HepG2 (cell line): Measurements from ENCODE around the gene SERPINA3. TPM values are rescaled to one million over a fixed set of nuclear protein-coding genes. Genes with fewer than 3 reads are reported as not detected.

Experiments used
- CHD4 ChIP-seq: fragments of 200-600 bp; sonication (generic); IDR thresholded peaks from 2 replicates; pipeline ENCODE4 v1.7.0; 2017; ENCODE audit warnings: mild to moderate bottlenecking, low read length, borderline replicate concordance
- HNF4A ChIP-seq: sonication (generic); formaldehyde crosslinking; IDR thresholded peaks from 2 replicates; pipeline ENCODE4 v1.4.0; 2020; ENCODE audit warnings: missing genetic modification reagents
- KDM4B ChIP-seq: sonication (generic); formaldehyde crosslinking; IDR thresholded peaks from 2 replicates; pipeline ENCODE4 v1.4.0; 2020; ENCODE audit warnings: missing genetic modification reagents
- MIER3 ChIP-seq: IDR thresholded peaks from 2 replicates; pipeline ENCODE4 v1.6.1; 2016; ENCODE audit warnings: missing compliant biosample characterization, borderline replicate concordance
- RAD21 ChIP-seq: fragments of 450-650 bp; formaldehyde crosslinking; IDR thresholded peaks from 2 replicates; pipeline ENCODE4 v1.5.0; 2020; ENCODE audit warnings: mild to moderate bottlenecking
- SP5 ChIP-seq: IDR thresholded peaks from 2 replicates; pipeline ENCODE4 v1.6.1; 2016; ENCODE audit warnings: low read depth, borderline replicate concordance
- ZFP36L1 ChIP-seq: sonication (generic); formaldehyde crosslinking; IDR thresholded peaks from 2 replicates; pipeline ENCODE4 v1.8.0; 2022; ENCODE audit warnings: mild to moderate bottlenecking, missing genetic modification reagents, moderate library complexity
- ZFX ChIP-seq: sonication (generic); formaldehyde crosslinking; IDR thresholded peaks from 2 replicates; pipeline ENCODE4 v1.4.0; 2020; ENCODE audit warnings: mild to moderate bottlenecking, low read depth, missing genetic modification reagents, moderate library complexity
- ZFY ChIP-seq: sonication (generic); formaldehyde crosslinking; IDR thresholded peaks from 2 replicates; pipeline ENCODE4 v1.4.0; 2020; ENCODE audit warnings: missing genetic modification reagents
- ZKSCAN5 ChIP-seq: sonication (generic); formaldehyde crosslinking; IDR thresholded peaks from 2 replicates; pipeline ENCODE4 v1.5.1; 2020; ENCODE audit warnings: mild to moderate bottlenecking, missing genetic modification reagents
- ZNF34 ChIP-seq: sonication (generic); formaldehyde crosslinking; IDR thresholded peaks from 2 replicates; pipeline ENCODE4 v1.4.0; 2020; ENCODE audit warnings: mild to moderate bottlenecking, missing genetic modification reagents, borderline replicate concordance
- ZNF550 ChIP-seq: sonication (generic); formaldehyde crosslinking; IDR thresholded peaks from 2 replicates; pipeline ENCODE4 v1.4.0; 2020; ENCODE audit warnings: mild to moderate bottlenecking, missing genetic modification reagents, borderline replicate concordance
- polyA plus RNA-seq, 8 experiments: library from polyadenylated mRNA; depleted of rRNA in 3 of 8; stranded (reverse) in 7 of 8; unstranded in 1 of 8; fragments of >200 nt; fragmentation: Illumina TruSeq in 4 of 8; extraction: Trizol in 4 of 8; gene quantifications; 2 replicates each; pipeline versions ENCODE4 v1.2.1 to v1.2.3, GENCODE V29; 2011 to 2016; ENCODE audit warnings: low read depth in 4 of 8, missing spikeins in 1 of 8, mixed read lengths in 1 of 8; ENCODE audit not compliant: insufficient read depth in 1 of 8
- total RNA-seq, 5 experiments: library from RNA; depleted of rRNA; stranded (reverse); fragments of >200 nt; fragmentation: Illumina TruSeq; extraction: Trizol; gene quantifications; 2 replicates each; pipeline ENCODE4 v1.2.3, GENCODE V29; 2016; ENCODE audit warnings: low read depth in 1 of 5
- TF ChIP-seq, protein P1 (sequence below): IDR thresholded peaks from 2 replicates; pipeline ENCODE4 v1.6.1; 2016; ENCODE audit warnings: low read depth, borderline replicate concordance
- TF ChIP-seq, protein P2 (sequence below): sonication (generic); formaldehyde crosslinking; IDR thresholded peaks from 2 replicates; pipeline ENCODE4 v1.8.1; 2023; ENCODE audit warnings: mild to moderate bottlenecking, inconsistent platforms, moderate library complexity, missing genetic modification reagents, borderline replicate concordance
- TF ChIP-seq, protein P3 (sequence below): IDR thresholded peaks from 2 replicates; pipeline ENCODE4 v1.4.0; 2020; ENCODE audit warnings: mild to moderate bottlenecking, missing genetic modification reagents
- TF ChIP-seq, protein P4 (sequence below): sonication (generic); formaldehyde crosslinking; IDR thresholded peaks from 2 replicates; pipeline ENCODE4 v1.4.0; 2020; ENCODE audit warnings: missing genetic modification reagents
- TF ChIP-seq, protein P5 (sequence below): sonication (generic); formaldehyde crosslinking; IDR thresholded peaks from 2 replicates; pipeline ENCODE4 v1.4.0; 2020; ENCODE audit warnings: missing genetic modification reagents, borderline replicate concordance

Gene SERPINA3
- total and polyA plus RNA-seq, 2 of the 13 experiments (the other 11 are each of a cell fraction or from before 2014, with no cell fraction given): 825 to 2,200 TPM

DNA sequence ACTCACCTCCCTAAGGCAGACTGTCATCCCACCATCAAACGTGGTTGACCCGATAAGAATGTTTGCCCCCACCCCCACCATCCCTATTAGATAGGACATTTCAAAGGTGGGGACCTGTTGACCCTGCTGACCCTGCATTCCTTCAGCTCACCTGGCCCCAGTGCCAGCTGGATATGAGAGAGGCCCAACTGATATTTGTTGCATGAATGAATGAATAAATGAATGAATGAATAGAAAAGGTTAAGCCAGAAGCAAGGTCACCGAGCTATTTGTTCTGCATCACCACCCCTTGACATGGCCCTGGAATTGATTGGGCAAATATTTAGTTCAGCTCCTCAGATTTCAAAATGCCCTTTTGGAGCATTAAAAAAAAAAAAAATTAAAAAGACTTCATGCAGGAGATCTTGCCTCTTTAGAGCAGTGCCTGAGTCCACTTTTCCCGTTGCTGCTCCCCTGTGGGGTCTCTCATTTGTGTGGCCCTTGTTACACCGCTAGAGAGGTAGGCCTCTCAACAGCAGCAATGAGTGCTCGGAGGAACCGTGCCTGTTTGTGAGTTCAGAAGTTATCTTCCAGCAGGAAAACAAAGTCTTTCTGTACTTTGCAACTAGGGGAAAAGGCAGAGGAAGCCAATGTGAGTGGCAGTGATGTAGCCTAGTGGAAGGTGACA, 39.4 kb upstream of the SERPINA3 start (continued):
- TF ChIP-seq, protein P1, sequence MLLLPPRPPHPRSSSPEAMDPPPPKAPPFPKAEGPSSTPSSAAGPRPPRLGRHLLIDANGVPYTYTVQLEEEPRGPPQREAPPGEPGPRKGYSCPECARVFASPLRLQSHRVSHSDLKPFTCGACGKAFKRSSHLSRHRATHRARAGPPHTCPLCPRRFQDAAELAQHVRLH (CRISPR knock-in tag): 0 out of 2 replicates have a peak, but pooled peaks have one; percentile 36
- TF ChIP-seq SP5 (CRISPR knock-in tag) (peak; percentile 59; the same call in 1 of the 2 replicates), HNF4A (peak; percentile 78; the same call in 1 of the 2 replicates), ZFP36L1 (0 out of 2 replicates have a peak, but pooled peaks have one; percentile 46), ZNF34 (CRISPR knock-in tag) (no peak), MIER3 (0 out of 2 replicates have a peak, but pooled peaks have one; percentile 19), KDM4B (CRISPR knock-in tag) (no peak), ZNF550 (no peak), ZKSCAN5 (CRISPR knock-in tag) (peak; percentile 69; the same call in 1 of the 2 replicates), RAD21 (CRISPR knock-in tag) (no peak), ZFX (CRISPR knock-in tag) (peak; percentile 71), ZFY (peak; percentile 54; the same call in 1 of the 2 replicates), CHD4 (peak; percentile 24)
- TF ChIP-seq, protein P2, sequence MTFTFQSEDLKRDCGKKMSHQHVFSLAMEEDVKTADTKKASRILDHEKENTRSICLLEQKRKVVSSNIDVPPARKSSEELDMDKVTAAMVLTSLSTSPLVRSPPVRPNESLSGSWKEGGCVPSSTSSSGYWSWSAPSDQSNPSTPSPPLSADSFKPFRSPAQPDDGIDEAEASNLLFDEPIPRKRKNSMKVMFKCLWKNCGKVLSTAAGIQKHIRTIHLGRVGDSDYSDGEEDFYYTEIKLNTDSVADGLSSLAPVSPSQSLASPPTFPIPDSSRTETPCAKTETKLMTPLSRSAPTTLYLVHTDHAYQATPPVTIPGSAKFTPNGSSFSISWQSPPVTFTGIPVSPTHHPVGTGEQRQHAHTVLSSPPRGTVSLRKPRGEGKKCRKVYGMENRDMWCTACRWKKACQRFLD: no peak
- TF ChIP-seq, protein P3, sequence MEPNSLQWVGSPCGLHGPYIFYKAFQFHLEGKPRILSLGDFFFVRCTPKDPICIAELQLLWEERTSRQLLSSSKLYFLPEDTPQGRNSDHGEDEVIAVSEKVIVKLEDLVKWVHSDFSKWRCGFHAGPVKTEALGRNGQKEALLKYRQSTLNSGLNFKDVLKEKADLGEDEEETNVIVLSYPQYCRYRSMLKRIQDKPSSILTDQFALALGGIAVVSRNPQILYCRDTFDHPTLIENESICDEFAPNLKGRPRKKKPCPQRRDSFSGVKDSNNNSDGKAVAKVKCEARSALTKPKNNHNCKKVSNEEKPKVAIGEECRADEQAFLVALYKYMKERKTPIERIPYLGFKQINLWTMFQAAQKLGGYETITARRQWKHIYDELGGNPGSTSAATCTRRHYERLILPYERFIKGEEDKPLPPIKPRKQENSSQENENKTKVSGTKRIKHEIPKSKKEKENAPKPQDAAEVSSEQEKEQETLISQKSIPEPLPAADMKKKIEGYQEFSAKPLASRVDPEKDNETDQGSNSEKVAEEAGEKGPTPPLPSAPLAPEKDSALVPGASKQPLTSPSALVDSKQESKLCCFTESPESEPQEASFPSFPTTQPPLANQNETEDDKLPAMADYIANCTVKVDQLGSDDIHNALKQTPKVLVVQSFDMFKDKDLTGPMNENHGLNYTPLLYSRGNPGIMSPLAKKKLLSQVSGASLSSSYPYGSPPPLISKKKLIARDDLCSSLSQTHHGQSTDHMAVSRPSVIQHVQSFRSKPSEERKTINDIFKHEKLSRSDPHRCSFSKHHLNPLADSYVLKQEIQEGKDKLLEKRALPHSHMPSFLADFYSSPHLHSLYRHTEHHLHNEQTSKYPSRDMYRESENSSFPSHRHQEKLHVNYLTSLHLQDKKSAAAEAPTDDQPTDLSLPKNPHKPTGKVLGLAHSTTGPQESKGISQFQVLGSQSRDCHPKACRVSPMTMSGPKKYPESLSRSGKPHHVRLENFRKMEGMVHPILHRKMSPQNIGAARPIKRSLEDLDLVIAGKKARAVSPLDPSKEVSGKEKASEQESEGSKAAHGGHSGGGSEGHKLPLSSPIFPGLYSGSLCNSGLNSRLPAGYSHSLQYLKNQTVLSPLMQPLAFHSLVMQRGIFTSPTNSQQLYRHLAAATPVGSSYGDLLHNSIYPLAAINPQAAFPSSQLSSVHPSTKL (CRISPR knock-in tag): peak; percentile 81
- TF ChIP-seq, protein P4, sequence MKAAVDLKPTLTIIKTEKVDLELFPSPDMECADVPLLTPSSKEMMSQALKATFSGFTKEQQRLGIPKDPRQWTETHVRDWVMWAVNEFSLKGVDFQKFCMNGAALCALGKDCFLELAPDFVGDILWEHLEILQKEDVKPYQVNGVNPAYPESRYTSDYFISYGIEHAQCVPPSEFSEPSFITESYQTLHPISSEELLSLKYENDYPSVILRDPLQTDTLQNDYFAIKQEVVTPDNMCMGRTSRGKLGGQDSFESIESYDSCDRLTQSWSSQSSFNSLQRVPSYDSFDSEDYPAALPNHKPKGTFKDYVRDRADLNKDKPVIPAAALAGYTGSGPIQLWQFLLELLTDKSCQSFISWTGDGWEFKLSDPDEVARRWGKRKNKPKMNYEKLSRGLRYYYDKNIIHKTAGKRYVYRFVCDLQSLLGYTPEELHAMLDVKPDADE (CRISPR knock-in tag): no peak
- TF ChIP-seq, protein P5, sequence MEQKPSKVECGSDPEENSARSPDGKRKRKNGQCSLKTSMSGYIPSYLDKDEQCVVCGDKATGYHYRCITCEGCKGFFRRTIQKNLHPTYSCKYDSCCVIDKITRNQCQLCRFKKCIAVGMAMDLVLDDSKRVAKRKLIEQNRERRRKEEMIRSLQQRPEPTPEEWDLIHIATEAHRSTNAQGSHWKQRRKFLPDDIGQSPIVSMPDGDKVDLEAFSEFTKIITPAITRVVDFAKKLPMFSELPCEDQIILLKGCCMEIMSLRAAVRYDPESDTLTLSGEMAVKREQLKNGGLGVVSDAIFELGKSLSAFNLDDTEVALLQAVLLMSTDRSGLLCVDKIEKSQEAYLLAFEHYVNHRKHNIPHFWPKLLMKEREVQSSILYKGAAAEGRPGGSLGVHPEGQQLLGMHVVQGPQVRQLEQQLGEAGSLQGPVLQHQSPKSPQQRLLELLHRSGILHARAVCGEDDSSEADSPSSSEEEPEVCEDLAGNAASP (CRISPR knock-in tag): peak; percentile 77; the same call in 1 of the 2 replicates
